Body of pancreas (tissue), 4 donors: ENCODE data around the gene DOCK2. TPM values are rescaled to one million over a fixed set of nuclear protein-coding genes. Genes with fewer than 3 reads are reported as not detected.

Source experiments
- ATAC-seq: fragments of 150-250 bp; one replicate; pipeline ENCODE4 v1.9.1; 2016
- DNase-seq, 4 donors: peaks; one replicate each; pipeline ENCODE4 v3.0.0-alpha.2; 2019
- H3K27ac ChIP-seq, 4 donors: fragments of 200-600 bp; sonication (generic); 1 replicate in 3 of 4; 2 replicates in 1 of 4; pipeline versions ENCODE4 v1.5.1 to v1.6.1; 2016 to 2019; ENCODE audit warnings: mild to moderate bottlenecking in 1 of 4, mixed read lengths in 1 of 4, moderate library complexity in 1 of 4
- H3K27me3 ChIP-seq, 2 donors: fragments of 200-600 bp; sonication (generic); one replicate each; pipeline ENCODE4 v1.6.0; 2016; ENCODE audit warnings: mild to moderate bottlenecking in 1 of 2
- H3K36me3 ChIP-seq, 2 donors: fragments of 200-600 bp; sonication (generic); replicated peaks in 1 of 2; 2 replicates each; pipeline ENCODE4 v1.5.1; 2016; ENCODE audit warnings: low read depth in 2 of 2; ENCODE audit not compliant: insufficient read depth in 1 of 2
- H3K4me1 ChIP-seq: fragments of 200-600 bp; sonication (generic); one replicate; pipeline ENCODE4 v1.6.0; 2016
- H3K4me3 ChIP-seq, 2 donors: fragments of 200-600 bp; sonication (generic); 1 replicate in 1 of 2; 2 replicates in 1 of 2; pipeline ENCODE4 v1.5.1; 2016 to 2019
- H3K9me3 ChIP-seq, 3 donors: fragments of 200-600 bp; sonication (generic); 1 replicate in 2 of 3; 2 replicates in 1 of 3; pipeline ENCODE4 v1.5.1; 2016
- CTCF ChIP-seq, 7 experiments: fragments of 450-650 bp in 4 of 7; fragments of 200-600 bp in 3 of 7; sonication (generic) in 3 of 7; IDR thresholded peaks; one replicate each; pipeline ENCODE4 v1.5.1; 2016 to 2019; ENCODE audit warnings: antibody characterized with exemption in 7 of 7
- POLR2A ChIP-seq, 3 donors: fragments of 450-650 bp; IDR thresholded peaks; one replicate each; pipeline ENCODE4 v1.6.1; 2016; ENCODE audit warnings: antibody characterized with exemption in 3 of 3, mild to moderate bottlenecking in 2 of 3
- WGBS, 2 donors: methylation state at CpG; one replicate each; pipeline ENCODE4 v1.1.5; 2017; 5-methylcytosine and 5-hydroxymethylcytosine counted together
- intact Hi-C: fragments of 100-400 bp; cut with DNase I; formaldehyde crosslinking; loops from one replicate; pipeline ENCODE4 v1.15.1; 2023
- total RNA-seq, 2 donors: library from RNA; depleted of rRNA; stranded (reverse); fragments of >200 nt; gene quantifications; one replicate each; pipeline ENCODE4 v1.1.0, GENCODE V29; 2016

DOCK2 gene
- total RNA-seq, 2 donors from 2014 or later, result 3.1 to 7.6 TPM

GRCh38 chr5:169772256-169772655 lies 135.2 kb downstream of the DOCK2 start:
- ATAC-seq (no peak), DNase-seq (no peak)
- Histone ChIP-seq H3K27me3 (no peaks in the 10 kb centered on the region), H3K9me3 (no peaks in the 10 kb centered on the region), H3K36me3 (no peaks in the 10 kb centered on the region), H3K4me1 (peaks cover 16% of the 10 kb centered on the region), H3K4me3 (no peak overlapping the region), H3K27ac (no peak overlapping the region)
- WGBS, 2 donors, result 63 to 67% methylated on average over 2 of the region's 2 CpGs
- no peak for TF ChIP-seq POLR2A (IDR thresholded peaks at IDR 0.05)
- no peak for TF ChIP-seq CTCF (IDR thresholded peaks at IDR 0.05)
- intact Hi-C loops, result no loop called here

GRCh38 chr5:169772688-169773087 lies 135.6 kb downstream of the DOCK2 start:
- 61 to 74% methylated on average over 6 of the region's 6 CpGs for WGBS, 2 donors
- TF ChIP-seq CTCF (IDR thresholded peaks at IDR 0.05) (no peak), POLR2A (IDR thresholded peaks at IDR 0.05) (no peak)

GRCh38 chr5:169777159-169777558 lies 140.1 kb downstream of the DOCK2 start:
- 65 to 70% methylated on average over 6 of the region's 6 CpGs for WGBS, 2 donors
- no peak for ATAC-seq
- intact Hi-C loops, result no loop called here

More at GRCh38 chr5:169772688-169773087, 135.6 kb downstream of the DOCK2 start:
- Histone ChIP-seq H3K36me3 (no peaks in the 10 kb centered on the region), H3K4me3 (no peak overlapping the region), H3K9me3 (no peaks in the 10 kb centered on the region), H3K27ac (no peak overlapping the region), H3K27me3 (no peaks in the 10 kb centered on the region), H3K4me1 (peaks cover 12% of the 10 kb centered on the region)
- no peak for DNase-seq
- no peak for ATAC-seq
- intact Hi-C loops, result no loop called here

GRCh38 chr5:169778622-169779596 lies 141.8 kb downstream of the DOCK2 start:
- Histone ChIP-seq H3K27ac (no peak overlapping the region), H3K4me3 (no peak overlapping the region), H3K36me3 (no peaks in the 10 kb centered on the region), H3K27me3 (no peaks in the 10 kb centered on the region), H3K9me3 (no peaks in the 10 kb centered on the region), H3K4me1 (no peaks in the 10 kb centered on the region)
- DNase-seq, result no peak
- TF ChIP-seq CTCF (IDR thresholded peaks at IDR 0.05) (no peak), POLR2A (IDR thresholded peaks at IDR 0.05) (no peak)
- no peak for ATAC-seq
- intact Hi-C loops, result no loop called here
- 62 to 69% methylated on average over 6 to 7 of the region's 7 CpGs for WGBS, 2 donors

More at GRCh38 chr5:169777159-169777558, 140.1 kb downstream of the DOCK2 start:
- no peak for DNase-seq
- H3K4me3 ChIP-seq, result no peak overlapping the region
- H3K4me1 ChIP-seq, result no peaks in the 10 kb centered on the region
- no peaks in the 10 kb centered on the region for H3K27me3 ChIP-seq
- H3K36me3 ChIP-seq, result no peaks in the 10 kb centered on the region
- no peak for TF ChIP-seq CTCF (IDR thresholded peaks at IDR 0.05)
- H3K27ac ChIP-seq, result no peak overlapping the region
- H3K9me3 ChIP-seq, result no peaks in the 10 kb centered on the region
